ENCODE results near the gene VPS37B.
"Not testable (repeated sequence)": the region's sequence is repeated elsewhere in the genome, so short reads cannot be mapped to it uniquely, and the experiment has no call there.

VPS37B gene

DNA sequence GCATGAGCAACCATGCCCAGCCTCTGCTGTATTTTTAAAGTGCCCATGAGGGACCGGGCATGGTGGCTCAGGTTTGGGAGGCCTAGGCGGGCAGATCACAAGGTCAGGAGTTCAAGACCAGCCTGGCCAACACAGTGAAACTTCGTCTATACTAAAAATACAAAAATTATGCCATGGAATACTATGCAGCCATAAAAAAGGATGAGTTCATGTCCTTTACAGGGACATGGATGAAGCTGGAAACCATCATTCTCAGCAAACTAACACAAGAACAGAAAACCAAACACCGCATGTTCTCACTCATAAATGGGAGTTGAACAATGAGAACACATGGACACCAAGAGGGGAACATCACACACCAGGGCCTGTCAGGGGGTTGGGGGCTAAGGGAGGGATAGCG, 9.3 kb upstream of the VPS37B start:
- DNase-seq: not testable (repeated sequence)

DNA sequence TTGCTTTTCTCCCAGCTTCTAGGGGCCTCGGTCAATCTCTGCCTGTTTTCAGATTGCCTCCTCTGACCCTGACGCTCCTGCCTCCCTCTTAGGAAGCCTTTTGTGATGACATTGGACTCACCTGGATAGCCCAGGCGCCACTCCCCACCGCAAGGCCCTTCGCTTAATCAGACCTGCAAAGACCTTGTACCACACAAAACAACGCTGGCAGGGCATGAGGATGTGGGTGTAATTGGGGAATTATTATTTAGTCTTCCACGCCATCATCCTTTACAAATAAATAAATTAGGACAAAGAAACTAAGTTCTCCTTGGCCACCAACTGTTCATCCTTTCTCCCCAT, 7.7 kb upstream of the VPS37B start:
- DNase-seq: no peak

DNA sequence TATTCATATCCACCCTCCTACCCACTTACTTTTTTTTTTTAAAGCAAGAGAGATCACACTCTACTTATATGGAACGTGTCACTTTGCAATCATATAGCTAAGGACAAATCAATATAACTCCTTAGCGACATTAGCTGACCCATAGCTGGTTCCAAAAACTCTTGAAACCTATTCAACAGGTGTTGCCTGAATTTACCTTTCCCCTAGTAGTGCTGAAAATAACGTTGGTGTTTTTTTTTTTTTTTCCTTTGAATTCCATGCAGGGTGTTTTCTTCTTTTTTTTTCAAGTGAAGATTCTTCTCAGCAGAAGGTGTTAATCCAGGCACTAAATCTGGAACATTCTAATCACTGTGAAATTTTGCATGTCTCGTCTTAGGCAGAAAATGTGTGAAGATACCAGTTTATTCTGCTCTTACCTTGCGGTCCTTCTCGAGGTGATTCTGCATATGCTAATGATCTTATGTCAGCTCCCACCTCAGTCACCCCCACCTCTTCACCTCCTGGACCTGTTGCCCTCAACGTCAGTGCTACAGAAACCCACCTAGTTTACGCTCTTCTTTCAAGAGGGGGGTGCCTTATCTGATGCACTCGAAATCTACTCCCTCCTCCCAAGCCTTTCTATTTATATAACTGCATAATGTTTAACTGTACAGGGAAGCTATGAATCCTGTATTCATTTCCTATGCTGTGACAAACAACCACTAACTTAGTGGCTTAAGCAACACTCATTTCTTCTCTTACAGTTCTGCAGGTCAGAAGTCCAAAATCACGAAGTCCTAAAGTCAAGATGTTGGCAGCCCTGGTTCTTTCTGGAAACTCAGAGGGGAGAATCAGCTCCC, 7.1 kb upstream of the VPS37B start:
- DNase-seq: no peak

DNA sequence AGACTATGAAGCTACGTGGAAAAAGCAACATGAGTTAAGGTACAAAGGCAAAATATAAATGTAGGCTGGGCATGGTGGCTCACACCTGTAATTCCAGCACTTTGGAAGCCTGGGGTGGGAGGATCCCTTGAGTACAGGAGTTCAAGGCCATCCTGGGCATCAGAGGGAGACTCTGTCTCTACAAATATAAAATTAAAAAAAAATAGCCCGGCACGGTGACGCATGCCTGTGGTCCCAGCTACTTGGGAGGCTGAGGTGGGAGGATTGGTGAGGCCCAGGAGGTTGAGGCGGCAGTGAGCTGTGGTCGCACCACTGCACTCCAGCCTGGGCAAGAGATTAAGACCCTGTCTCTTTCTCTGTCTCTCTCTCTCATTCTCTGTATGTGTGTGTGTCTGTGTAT, 4.0 kb upstream of the VPS37B start:
- DNase-seq: no peak

DNA sequence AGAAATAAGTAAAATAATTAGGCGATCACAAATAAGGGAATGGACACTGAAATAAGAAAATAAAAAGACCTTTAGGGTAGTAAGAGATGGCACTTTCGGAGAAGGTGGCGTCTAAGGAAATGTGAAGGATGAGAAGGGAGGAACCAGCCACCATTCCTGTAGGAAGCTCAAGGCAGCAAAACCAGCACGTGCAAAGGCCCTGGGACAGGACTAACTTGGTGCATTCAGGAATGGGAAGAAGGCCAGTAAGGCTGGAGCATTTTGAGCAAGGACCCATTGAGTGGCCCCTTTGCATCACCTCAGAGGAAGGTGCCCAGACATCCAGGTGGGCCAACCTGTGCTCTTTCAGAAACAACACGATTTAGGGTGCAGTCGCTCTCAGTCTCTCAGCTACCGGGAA, 738 bp upstream of the VPS37B start:
- no peak for DNase-seq

DNA sequence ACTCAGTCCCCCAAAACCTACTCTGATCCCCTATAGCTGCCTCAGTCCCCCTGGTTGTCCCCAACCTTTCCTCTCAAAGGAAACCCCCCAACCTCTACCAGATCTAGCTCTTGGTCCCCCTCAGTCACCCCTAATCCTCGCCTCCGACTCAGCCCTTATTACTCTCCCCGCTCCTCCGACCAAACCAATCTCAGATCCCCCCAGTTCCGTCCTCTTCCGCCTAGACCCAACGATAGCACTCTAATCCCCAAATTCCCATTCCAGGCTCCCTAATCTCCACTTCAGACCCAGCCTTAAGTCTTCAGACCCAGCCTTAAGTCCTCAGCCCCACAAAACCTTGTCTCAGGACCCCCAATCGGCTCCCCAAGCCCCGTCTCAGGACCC, 612 bp downstream of the VPS37B start:
- DNase-seq: no peak

DNA sequence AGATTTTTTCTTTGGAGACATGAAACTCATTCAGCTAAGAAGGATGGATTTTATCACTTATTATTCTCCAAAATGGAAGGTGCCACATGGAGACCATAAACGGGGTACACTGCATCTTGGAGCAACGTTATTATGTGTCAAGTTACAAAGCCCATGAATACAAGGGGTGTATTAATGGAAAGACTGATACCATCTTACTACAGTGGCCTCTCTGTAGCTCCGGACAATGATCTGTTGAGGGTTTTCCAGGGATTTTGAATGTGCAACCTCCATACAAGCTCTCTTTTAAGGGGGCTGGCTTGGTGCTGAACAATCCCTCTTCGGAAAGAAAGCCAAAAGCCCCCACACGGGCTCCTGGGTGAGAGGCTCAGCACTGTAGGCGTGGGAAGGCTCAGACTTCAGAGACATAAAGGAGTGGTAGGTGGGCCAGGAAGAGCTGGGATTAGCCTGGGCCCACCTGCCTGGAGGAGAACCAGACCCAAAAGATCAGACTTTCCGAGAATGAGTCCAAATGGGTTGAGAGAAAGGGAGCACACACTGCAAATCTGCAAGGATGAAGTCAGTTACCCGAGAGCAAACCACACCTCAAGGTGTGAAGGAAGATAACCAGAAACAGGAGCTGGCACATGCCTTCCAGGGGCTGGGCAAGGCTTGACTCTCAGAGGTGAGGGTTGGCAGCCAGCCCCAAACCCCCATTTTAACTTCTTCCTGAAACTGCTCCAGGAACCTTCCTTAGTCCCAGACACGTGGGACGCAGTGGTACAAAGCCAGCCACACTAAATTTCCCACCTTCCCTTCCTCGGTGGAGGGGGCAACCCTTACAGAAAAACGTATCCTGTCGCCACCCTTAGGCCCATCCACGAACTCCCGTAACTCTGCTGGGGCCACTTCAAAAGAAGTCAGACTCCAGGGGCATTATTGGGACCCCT, 1.5 kb downstream of the VPS37B start:
- no peak for DNase-seq

DNA sequence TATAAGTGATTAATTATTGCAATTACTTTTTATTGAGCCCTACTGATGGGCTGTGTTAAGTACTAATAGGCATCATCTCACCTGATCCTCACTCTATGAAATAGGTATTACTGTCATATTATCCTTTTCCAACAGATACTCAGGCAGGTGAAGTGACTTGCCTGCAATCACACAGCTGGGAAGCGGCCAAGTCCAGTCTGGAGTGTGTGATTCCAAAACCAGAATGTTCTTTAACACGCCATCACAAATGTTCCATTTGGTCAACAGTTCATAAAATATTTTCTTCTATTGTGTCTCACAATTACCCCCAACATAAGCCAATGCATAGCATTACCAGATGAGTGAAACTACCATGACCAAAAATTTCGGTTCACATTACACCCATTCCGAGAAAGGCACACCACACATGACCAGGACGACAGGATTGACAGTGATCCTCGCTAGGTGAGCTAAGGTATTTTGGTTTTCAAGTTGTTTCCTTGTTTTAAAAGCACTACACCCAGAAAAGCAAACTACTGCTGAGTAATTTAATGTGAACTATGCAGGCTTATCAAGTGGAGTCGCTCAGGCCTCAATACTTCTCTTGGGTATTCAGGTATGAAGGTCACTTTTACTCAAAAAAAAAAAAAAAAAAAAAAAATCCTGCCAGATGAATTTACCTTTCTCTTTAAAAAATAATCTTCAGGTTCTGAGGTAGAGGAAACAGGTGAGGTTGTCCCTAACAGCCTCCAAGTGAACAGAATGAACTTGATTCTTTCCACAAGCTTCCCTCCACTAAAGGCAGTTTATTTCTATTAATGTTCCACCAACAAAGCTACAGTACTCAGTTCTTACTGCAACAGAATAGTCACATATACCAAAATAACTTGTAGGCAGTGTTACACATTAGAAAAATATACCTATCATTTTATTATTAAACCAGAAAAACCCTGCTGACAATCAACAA, 2.4 kb downstream of the VPS37B start:
- no peak for DNase-seq

DNA sequence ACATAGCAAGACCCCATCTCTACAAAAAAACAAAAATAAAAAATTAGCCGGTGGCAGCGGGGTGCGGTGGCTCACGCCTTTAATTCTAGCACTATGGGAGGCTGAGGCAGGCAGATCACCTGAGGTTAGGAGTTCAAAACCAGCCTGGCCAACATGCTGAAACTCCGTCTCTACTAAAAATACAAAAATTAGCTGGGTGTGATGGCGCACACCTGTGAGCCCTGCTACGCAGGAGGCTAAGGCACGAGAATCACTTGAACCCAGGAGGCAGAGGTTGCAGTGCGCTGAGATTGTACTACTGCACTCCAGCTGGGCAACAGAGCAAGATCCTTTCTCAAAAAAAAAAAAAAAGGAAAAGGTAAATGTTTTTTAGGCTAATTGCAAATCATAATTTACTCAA, 3.2 kb downstream of the VPS37B start:
- DNase-seq: not testable (repeated sequence)

DNA sequence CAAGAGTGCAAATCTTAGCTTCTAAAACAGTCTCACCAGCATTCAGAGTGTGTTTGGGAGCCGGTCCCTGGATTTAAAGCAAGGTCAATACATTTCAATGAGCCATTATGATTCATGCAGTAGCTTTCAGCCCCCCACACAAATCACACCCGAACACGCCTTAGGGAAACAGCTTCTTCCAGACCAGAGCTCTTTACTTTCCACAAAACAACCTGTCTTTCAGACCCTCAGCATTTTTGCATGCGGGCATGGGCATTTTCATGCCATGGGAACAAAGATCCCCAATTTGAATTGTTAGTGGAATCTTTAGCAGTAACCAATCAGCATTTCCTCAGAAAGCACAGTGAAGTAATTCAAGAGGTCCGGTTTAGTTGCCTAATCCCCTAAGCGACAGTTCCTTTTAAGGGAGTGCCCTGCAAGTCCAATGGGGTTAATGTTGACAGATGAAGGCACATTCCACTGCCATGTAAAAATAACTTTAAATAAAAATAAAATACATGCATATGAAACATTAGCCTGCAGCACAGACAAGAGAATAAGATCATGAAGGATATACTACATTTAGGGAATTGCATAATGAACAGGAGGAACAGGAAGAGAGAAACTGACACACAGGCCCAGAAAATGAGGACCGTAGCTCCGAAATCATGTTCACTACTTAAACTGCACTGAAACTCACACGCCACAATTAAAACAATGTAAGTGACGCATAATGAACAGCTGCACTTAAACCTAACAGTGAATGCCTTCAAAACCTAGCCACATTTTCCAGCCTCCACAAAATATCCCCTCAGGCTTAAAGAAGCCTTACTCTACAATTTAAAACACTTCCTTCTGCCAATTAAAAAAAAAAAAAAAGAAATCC, 4.0 kb downstream of the VPS37B start:
- no peak for DNase-seq

DNA sequence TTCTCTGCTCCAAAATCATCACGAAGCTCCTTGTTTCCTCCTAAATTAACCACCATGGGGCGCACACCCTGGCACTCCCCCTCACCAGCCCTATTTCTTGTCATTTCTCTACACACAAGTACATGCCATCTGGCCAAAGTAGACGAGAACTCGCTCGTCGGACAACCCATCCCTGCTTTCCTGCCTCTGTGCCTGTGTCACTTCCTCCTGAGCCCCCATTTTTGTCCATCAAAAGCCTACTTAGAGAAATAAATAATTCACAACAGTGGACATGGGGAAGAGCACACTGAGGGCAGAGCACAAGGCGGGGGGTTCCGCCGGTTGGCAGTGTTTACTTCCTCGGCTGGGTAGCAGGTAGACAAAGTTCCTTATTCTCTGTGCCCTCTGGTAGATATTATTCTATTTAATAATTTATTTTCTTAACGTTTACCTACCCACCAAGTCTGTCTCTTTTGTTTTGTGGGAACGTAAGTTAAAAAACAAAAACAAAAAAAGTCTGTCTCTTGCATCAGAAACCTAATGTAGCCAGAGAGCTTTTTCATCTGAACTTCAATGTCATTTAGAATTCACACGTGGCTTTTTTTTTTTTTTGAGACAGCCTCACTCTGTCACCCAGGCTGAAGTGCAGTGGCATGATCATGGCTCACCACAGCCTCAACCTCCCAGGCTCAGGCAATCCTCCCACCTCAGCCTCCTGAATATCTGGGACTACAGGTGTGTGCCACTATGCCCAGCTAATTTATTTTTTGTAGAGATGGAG, 6.0 kb downstream of the VPS37B start:
- DNase-seq: no peak

DNA sequence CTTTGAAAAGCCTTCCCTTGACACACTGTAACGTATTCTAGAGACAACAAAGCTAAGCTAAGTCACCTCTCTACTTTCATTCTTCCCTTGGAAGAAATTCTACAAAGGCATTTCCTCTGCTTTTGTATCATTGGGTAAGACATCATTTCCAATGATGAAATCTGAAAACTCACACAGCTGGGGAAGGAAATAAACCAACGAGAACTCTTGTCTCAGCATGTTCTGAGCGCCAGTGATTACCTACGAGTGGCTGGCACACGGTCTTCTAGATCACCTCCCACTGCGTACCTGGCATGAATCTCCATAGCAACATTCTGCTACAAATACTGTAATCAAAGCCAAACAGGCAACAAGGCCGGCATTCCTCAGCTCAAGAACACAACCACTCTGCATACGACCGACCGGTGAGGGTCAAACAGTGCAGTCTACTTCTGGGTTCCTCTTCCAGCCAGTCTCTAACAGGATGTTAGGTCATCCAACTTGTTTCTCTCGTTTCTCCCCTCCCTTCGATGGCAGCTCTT, 7.6 kb downstream of the VPS37B start:
- no peak for DNase-seq

DNA sequence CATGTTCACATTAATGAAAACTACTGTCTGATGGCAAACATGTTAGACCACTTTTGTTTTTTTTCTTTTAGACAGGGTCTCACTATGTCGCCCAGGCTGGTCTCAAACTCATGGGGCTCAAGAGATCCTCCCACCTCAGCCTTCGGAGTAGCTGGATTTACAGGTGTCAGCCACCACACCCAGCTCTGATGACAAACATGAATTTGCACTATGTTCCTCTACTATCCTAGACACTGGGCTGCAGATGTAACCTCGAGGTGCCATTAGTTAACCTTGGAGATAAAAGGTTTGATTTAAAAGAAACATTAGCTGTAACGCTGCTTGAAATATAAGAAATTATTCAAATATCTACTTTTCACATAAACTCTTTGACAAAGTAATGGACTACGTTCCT, 8.1 kb downstream of the VPS37B start:
- DNase-seq: no peak

DNA sequence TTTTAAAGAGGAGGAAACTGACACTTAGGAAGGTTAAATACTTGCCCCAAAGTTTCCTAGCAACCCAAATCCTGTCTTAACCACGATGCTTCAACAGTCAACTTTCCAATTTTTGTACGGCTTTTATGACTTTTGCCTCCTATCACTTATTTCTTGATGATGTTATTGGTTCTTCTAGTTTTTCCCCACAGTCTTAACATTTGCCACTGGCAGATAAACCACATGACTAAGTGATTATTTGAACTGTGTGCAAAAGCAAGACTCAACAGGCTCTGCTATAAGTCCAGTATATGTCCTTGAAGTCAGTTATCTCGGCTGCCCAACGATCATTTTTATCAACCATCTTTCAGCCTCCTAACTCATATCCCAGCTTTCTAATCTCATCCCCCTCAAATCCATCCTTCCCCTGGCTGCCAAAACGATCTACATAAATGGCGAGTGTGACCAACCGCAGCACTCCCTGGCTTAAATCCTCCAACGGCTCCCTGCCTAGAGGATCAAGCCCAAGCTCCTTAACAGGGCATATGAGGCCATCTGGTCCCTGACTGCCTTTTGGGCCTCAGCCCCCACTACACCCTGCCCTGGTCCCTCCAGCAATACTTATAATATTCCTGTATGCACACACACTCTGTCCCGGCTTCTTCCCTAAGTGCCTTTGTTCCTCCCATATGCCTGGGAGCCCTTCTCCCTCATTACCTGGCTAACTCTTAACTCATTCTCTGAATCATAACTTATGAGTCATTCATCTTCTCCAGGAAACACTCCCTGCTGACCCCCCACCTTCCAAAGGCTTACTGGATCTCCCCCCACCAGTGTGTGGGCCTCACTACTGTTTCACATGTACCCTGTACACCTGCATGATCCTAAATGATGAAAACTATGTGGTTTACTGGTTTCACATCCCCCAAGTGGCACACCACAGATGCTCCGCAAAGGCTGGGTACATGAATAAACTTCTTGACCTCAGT, 8.8 kb downstream of the VPS37B start:
- no peak for DNase-seq

DNA sequence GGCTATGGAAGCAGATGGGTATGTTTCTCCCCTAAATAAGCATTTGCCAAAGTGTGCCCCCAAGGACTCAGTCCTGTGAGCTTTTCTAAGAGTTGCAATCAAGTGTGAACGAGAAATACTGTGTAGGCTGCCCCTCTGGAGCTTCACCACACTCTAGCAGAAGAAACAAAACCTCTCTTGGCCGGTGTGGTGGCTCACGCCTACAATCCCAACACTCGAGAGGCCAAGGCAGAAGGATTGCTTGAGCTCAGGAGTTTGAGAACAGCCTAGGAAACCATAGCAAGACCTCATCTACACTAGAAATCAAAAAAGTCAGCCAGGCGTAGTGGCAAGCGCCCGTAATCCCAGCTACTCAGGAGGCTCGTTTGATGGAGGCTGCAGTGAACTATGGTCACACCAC, 9.8 kb downstream of the VPS37B start:
- no peak for DNase-seq

DNA sequence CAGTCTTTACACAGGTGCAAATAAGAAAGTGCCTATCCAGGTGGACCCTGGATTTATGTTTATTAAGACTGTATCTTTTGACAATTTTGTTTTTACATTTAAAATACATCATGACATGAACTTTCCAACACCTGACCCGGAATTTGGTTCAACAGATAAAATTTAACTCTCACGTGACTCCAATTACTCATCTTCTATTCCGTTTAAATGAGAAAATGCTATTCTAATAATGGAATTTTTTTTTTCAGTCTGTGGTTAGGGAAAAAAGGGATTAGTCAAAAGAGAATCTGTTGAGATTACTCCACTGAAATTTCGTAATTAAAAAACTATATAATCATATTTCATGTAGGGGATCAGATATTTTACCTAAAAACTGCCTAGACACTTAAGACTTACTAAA, 11.1 kb downstream of the VPS37B start:
- no peak for DNase-seq

DNA sequence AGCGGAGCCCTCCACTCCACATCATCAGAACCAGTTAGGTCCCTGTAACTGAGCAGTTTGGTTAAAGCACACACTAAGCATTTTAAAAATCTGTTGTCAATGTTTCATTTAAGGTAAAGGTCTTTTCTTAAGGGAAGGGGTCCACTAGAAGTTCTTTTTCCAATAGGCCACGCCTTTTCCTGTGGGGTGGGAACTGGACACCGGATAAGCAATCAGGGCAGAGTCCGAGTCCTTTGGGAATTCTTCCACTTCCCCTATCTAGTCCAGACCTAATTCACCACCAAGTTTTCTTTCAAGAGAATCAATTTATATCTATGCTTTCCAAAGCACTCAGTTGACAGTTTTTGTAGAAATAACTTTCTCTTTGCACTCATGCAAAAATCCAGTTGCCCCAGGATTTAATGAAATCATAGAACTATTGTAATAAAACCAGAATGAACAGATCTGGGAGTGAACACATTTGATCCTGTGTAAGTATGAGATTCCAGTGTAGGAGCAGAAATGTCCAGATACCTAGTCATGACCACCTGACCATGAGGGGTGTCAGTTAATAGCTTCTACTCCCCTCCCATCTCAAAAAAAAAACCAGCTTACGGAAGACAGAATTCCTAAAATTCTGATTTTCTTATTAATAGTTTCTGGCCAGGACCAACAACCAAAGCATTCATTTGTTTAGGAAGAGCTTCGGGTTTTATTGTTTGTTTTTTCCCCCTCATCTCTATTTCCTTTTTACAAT, 11.7 kb downstream of the VPS37B start:
- no peak for DNase-seq

DNA sequence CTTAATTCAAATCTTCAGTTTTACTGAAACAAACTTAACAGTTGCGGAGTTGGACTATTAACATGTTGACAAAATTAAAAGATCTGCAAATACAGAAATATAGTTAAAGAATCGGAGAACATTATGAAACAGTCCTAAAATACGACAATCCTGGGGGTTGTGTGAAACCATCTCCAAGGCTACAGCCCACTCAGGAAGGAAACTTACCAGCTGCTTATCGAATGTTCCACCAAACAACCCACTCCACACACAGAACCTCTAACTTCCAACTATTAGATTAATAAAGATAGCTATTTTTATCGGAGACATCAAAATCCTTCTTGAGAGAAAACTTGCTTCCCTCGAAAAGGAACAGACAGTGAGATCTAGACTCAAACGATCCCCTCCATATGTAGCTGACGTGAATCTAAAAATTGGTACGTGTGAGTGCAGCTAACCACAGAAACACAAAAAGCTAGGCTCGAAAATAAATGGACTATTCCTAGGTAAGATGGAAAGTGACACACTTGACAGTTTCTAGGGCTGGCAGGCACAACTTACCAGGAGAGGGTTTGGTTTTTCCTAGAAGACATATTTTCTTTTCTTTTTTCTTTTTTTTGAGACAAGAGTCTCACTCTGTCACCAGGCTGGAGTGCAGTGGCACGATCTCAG, 12.9 kb downstream of the VPS37B start:
- no peak for DNase-seq
